Activated CD8-positive, alpha-beta T cell treated with anti-CD3 and anti-CD28 coated beads for 36 hours (primary cell): ENCODE data around the gene EGR1. TPM values are rescaled to one million over a fixed set of nuclear protein-coding genes. Genes with fewer than 3 reads are reported as not detected.
A peak's percentile ranks its signal among the peaks of the same experiment; 100 is the strongest.

Experiments
- ATAC-seq: fragments of 200-7000 bp; cut with Tn5 transposase; one replicate; pipeline ENCODE4 v1.10.0; 2021; ENCODE audit warnings: mild to moderate bottlenecking, moderate library complexity
- CTCF ChIA-PET: fragments of 350-600 bp; sonication (Branson Sonifier 250); formaldehyde crosslinking; loops from one replicate; lab custom pipeline; 2021; ENCODE audit warnings: antibody characterized with exemption; lab: Charles Lee
- POLR2A ChIA-PET: fragments of 350-600 bp; sonication (Branson Sonifier 250); formaldehyde crosslinking; loops from one replicate; lab custom pipeline; 2021; ENCODE audit warnings: antibody characterized with exemption; lab: Charles Lee
- DNase-seq: peaks from one replicate; pipeline ENCODE4 v3.0.0-alpha.2; 2020
- H3K27ac Mint-ChIP-seq: one replicate; pipeline ENCODE4 v1.8.0; 2021; ENCODE audit warnings: mild to moderate bottlenecking, mixed read lengths
- H3K27me3 Mint-ChIP-seq: one replicate; pipeline ENCODE4 v1.8.0; 2021; ENCODE audit warnings: mixed read lengths
- H3K36me3 Mint-ChIP-seq: one replicate; pipeline ENCODE4 v1.8.0; 2021; ENCODE audit warnings: low read depth, mixed read lengths
- H3K4me1 Mint-ChIP-seq: one replicate; pipeline ENCODE4 v1.8.0; 2021; ENCODE audit warnings: low read depth, mixed read lengths
- H3K4me3 Mint-ChIP-seq: one replicate; pipeline ENCODE4 v1.8.0; 2021; ENCODE audit warnings: mild to moderate bottlenecking, moderate library complexity, mixed read lengths
- H3K9me3 Mint-ChIP-seq: one replicate; pipeline ENCODE4 v1.8.0; 2021; ENCODE audit warnings: mixed read lengths
- intact Hi-C: fragments of 100-400 bp; cut with micrococcal nuclease; formaldehyde crosslinking; loops from one replicate; pipeline ENCODE4 v1.10.0; 2022
- total RNA-seq, 2 experiments: library from RNA; stranded (reverse); gene quantifications; one replicate each; pipeline ENCODE4 v1.2.3, GENCODE V29; 2021
- TF ChIP-seq, protein P1 (sequence below): fragments of 200-600 bp; IDR thresholded peaks from one replicate; pipeline ENCODE4 v1.8.0; 2022; ENCODE audit warnings: antibody characterized with exemption, mild to moderate bottlenecking

The EGR1 gene
- total RNA-seq, 2 experiments from 2014 or later = 46.0 to 46.4 TPM

GRCh38 chr5:138464388-138465260, 655 bp upstream of the EGR1 start:
- H3K27me3 Mint-ChIP-seq = no peaks in the 10 kb centered on the region
- H3K36me3 Mint-ChIP-seq = peaks cover 28% of the 10 kb centered on the region
- peak overlapping the region; percentile 97 for H3K27ac Mint-ChIP-seq
- CTCF ChIA-PET = interaction anchor here (0.7 to 7.1 kb wide), 15 partner anchors 9 to 130 kb away, joined by 3 to 44 read pairs (median 4); partner anchors contain the start of genes ETF1, HSPA9 and KDM3B
- H3K9me3 Mint-ChIP-seq = no peaks in the 10 kb centered on the region
- DNase-seq (peak; percentile 98), ATAC-seq (peak; percentile 77)
- intact Hi-C loops = loop anchor here (2.0 to 5.0 kb wide), 2 partner anchors 38 to 78 kb away; partner anchors contain the start of gene ETF1
- peaks cover 47% of the 10 kb centered on the region for H3K4me1 Mint-ChIP-seq
- peak overlapping the region; percentile 82 for H3K4me3 Mint-ChIP-seq
- TF ChIP-seq, protein P1, sequence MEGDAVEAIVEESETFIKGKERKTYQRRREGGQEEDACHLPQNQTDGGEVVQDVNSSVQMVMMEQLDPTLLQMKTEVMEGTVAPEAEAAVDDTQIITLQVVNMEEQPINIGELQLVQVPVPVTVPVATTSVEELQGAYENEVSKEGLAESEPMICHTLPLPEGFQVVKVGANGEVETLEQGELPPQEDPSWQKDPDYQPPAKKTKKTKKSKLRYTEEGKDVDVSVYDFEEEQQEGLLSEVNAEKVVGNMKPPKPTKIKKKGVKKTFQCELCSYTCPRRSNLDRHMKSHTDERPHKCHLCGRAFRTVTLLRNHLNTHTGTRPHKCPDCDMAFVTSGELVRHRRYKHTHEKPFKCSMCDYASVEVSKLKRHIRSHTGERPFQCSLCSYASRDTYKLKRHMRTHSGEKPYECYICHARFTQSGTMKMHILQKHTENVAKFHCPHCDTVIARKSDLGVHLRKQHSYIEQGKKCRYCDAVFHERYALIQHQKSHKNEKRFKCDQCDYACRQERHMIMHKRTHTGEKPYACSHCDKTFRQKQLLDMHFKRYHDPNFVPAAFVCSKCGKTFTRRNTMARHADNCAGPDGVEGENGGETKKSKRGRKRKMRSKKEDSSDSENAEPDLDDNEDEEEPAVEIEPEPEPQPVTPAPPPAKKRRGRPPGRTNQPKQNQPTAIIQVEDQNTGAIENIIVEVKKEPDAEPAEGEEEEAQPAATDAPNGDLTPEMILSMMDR = peak; percentile 62
- POLR2A ChIA-PET = interaction anchor here (0.5 to 3.4 kb wide), 21 partner anchors 10 to 568 kb away, joined by 3 to 40 read pairs (median 5); partner anchors contain the start of genes BRD8, ETF1, HSPA9 and KDM3B

DNA sequence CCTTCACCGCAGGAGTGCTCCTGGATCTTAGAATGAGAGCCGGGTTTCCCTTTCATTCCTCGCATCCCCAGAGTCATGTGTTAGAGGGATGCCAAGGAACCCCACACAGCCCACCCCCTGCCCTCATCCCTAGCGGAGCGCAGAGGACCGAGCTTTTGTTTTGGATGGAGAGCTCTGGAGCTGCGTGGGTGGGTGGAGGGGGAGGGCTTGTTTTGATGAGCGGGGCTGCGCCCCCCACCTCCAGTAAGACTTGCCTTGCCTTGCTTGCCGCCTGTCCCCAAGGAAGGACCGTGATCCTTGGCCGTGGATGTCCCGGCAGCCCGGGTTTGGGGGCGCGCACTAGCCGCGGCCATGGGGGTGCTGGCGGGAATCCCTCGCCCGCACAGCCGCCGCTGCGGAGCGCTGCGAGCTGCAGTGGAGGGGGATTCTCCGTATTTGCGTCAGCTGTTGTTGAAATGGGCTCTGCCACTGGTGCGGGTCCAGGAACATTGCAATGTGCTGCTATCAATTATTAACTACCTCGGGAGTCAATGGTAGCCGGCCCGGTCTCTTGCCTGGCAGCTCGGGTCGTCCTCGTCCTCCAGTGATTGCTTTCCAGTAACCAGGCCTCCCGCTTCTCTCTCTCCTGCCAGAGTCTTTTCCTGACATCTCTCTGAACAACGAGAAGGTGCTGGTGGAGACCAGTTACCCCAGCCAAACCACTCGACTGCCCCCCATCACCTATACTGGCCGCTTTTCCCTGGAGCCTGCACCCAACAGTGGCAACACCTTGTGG, 1.0 kb downstream of the EGR1 start:
- intact Hi-C loops = loop anchor here (5.0 kb wide), 1 partner anchor 36 kb away; no protein-coding TSS in a partner anchor
- DNase-seq = peak; percentile 37
- ATAC-seq = no peak
- Mint-ChIP-seq H3K27me3 (no peaks in the 10 kb centered on the region), H3K4me1 (peaks cover 30% of the 10 kb centered on the region), H3K4me3 (peak overlapping the region; percentile 82), H3K9me3 (no peaks in the 10 kb centered on the region), H3K36me3 (peaks cover 28% of the 10 kb centered on the region), H3K27ac (peak overlapping the region; percentile 63)
- CTCF ChIA-PET = interaction anchor here (1.2 to 7.1 kb wide), 6 partner anchors 9 to 116 kb away, joined by 3 to 44 read pairs (median 10); no protein-coding TSS in a partner anchor
- TF ChIP-seq, protein P1 = no peak
- POLR2A ChIA-PET = interaction anchor here (0.9 to 3.4 kb wide), 16 partner anchors 10 to 432 kb away, joined by 3 to 40 read pairs (median 4); partner anchors contain the start of genes ETF1 and HSPA9

GRCh38 chr5:138466900-138467710, 1.8 kb downstream of the EGR1 start:
- H3K4me1 Mint-ChIP-seq = peaks cover 23% of the 10 kb centered on the region
- ATAC-seq (no peak), DNase-seq (no peak)
- peak overlapping the region; percentile 82 for H3K4me3 Mint-ChIP-seq
- intact Hi-C loops = loop anchor here (5.0 kb wide), 1 partner anchor 35 kb away; no protein-coding TSS in a partner anchor
- no peaks in the 10 kb centered on the region for H3K9me3 Mint-ChIP-seq
- ChIA-PET POLR2A (interaction anchor here (1.0 to 1.4 kb wide), 4 partner anchors 25 to 76 kb away, joined by 3 to 5 read pairs (median 4); partner anchors contain the start of gene ETF1), CTCF (interaction anchor here (1.2 to 7.1 kb wide), 3 partner anchors 10 to 36 kb away, joined by 3 to 44 read pairs (median 20); no protein-coding TSS in a partner anchor)
- H3K27me3 Mint-ChIP-seq = no peaks in the 10 kb centered on the region
- H3K27ac Mint-ChIP-seq = peak overlapping the region; percentile 63
- peaks cover 28% of the 10 kb centered on the region for H3K36me3 Mint-ChIP-seq
- TF ChIP-seq, protein P1 = no peak

- POLR2A ChIA-PET = interaction anchor here (0.5 to 1.0 kb wide), 3 partner anchors 15 to 187 kb away, joined by 3 read pairs; partner anchors contain the start of gene ETF1
- intact Hi-C loops = loop anchor here (5.0 kb wide), 1 partner anchor 35 kb away; no protein-coding TSS in a partner anchor
- Mint-ChIP-seq H3K4me1 (peaks cover 23% of the 10 kb centered on the region), H3K36me3 (peaks cover 28% of the 10 kb centered on the region), H3K4me3 (peak overlapping the region; percentile 82), H3K27me3 (no peaks in the 10 kb centered on the region), H3K9me3 (no peaks in the 10 kb centered on the region), H3K27ac (no peak overlapping the region)
- TF ChIP-seq, protein P1 = no peak
- DNase-seq = no peak
- CTCF ChIA-PET = interaction anchor here (7.1 kb wide), 1 partner anchor 36 kb away, joined by 44 read pairs; no protein-coding TSS in a partner anchor
- no peak for ATAC-seq
Observed at GRCh38 chr5:138467711-138468132, 2.4 kb downstream of the EGR1 start.
